Measurements from ENCODE around the gene LRCH1. TPM values are rescaled to one million over a fixed set of nuclear protein-coding genes. Genes with fewer than 3 reads are reported as not detected.

The LRCH1 gene
- polyA plus RNA-seq, 1 of the 3 experiments (the other 2 are of a cell fraction) = 5.5 TPM

GRCh38 chr13:46628622-46629365 is 75.8 kb downstream of the LRCH1 start:
- Histone ChIP-seq H3F3A (replicated peaks; ENCODE audit: insufficient read depth) (no peaks in the 10 kb centered on the region), H3K4me2 (no peak overlapping the region), H3K27me3 (ENCODE audit: insufficient read depth) (no peaks in the 10 kb centered on the region), H3K9me3 (no peaks in the 10 kb centered on the region), H3K79me2 (ENCODE audit: insufficient read depth) (peaks cover 76% of the 10 kb centered on the region), H4K20me1 (ENCODE audit: insufficient read depth) (peaks cover 8% of the 10 kb centered on the region), H2AFZ (ENCODE audit: low read depth) (no peak overlapping the region), H3K4me3 (ENCODE audit: low read depth in 2 of 2, low read length in 1 of 2) (no peak overlapping the region), H3K36me3 (replicated peaks in 1 of 2; ENCODE audit: control insufficient read depth in 1 of 2, insufficient read depth in 2 of 2, low read length in 1 of 2) (no peaks in the 10 kb centered on the region), H3K9ac (no peak overlapping the region), H3K9me2 (no peaks in the 10 kb centered on the region), H3K4me1 (ENCODE audit: control insufficient read depth in 1 of 2, insufficient read depth in 2 of 2, low read depth in 1 of 2, low read length in 1 of 2) (peaks cover 32 to 36% of the 10 kb centered on the region in 2 experiments; a peak in 3 of 4 replicates), H3K27ac (ENCODE audit: low read depth in 2 of 2, low read length in 1 of 2) (peak overlapping the region in 1 of 2 experiments; percentile 99; a peak in 2 of 4 replicates)
- no peak for DNase-seq
- WGBS (ENCODE audit: low lambda C conversion rate) = 93% methylated on average over 7 of the region's 7 CpGs
- ChIA-PET CTCF (interaction anchor here (1.1 to 2.8 kb wide), 3 partner anchors 38 to 78 kb away, joined by 3 to 13 read pairs (median 4); partner anchors contain the start of gene LRCH1), POLR2A (no interaction called here)
- TF ChIP-seq USF2 (IDR thresholded peaks at IDR 0.05; ENCODE audit: borderline replicate concordance, low read depth, low read length) (no peak), GATA2 (CRISPR knock-in tag; IDR thresholded peaks at IDR 0.05) (no peak), NFIC (IDR thresholded peaks at IDR 0.05; ENCODE audit: borderline replicate concordance) (no peak), SMC3 (IDR thresholded peaks at IDR 0.05; ENCODE audit: low read depth, low read length) (no peak), EZH2phosphoT487 (IDR thresholded peaks at IDR 0.05; ENCODE audit: borderline replicate concordance, low read depth) (no peak), PBX3 (IDR thresholded peaks at IDR 0.05) (no peak), USF1 (IDR thresholded peaks at IDR 0.05; ENCODE audit: borderline replicate concordance, low read depth) (no peak), EP300 (IDR thresholded peaks at IDR 0.05; ENCODE audit: borderline replicate concordance in 1 of 2, low read depth in 1 of 2, low read length in 1 of 2) (no peak), FOSL2 (IDR thresholded peaks at IDR 0.05; ENCODE audit: borderline replicate concordance, low read depth) (no peak), RAD21 (IDR thresholded peaks at IDR 0.05; ENCODE audit: low read length) (no peak), CTCF (IDR thresholded peaks at IDR 0.05) (no peak), ZBTB33 (IDR thresholded peaks at IDR 0.05; ENCODE audit: borderline replicate concordance, low read depth) (no peak)

Data from SK-N-SH (cell line).